AG04450 (cell line): ENCODE results near the gene SLC1A7. TPM values are rescaled to one million over a fixed set of nuclear protein-coding genes. Genes with fewer than 3 reads are reported as not detected.

Experiments
- CTCF ChIA-PET: fragments of 300-600, 350-600 bp; formaldehyde crosslinking; extraction: SDS; loops from one replicate; lab custom pipeline; 2022; ENCODE audit warnings: antibody characterized with exemption, inconsistent platforms; lab: Charles Lee
- POLR2A ChIA-PET: fragments of 350-600 bp; formaldehyde crosslinking; extraction: SDS; loops from one replicate; lab custom pipeline; 2021; ENCODE audit warnings: antibody characterized with exemption, inconsistent platforms; lab: Yijun Ruan, JAX
- DNase-seq: peaks from one replicate; pipeline ENCODE4 v3.0.0-alpha.2; 2011; ENCODE audit warnings: low read depth, low spot score
- H3K27ac ChIP-seq: one replicate; pipeline ENCODE4 v1.5.1; 2012; ENCODE audit warnings: low read depth, low read length, control low read depth
- H3K27me3 ChIP-seq: one replicate; pipeline ENCODE4 v1.6.0; 2012; ENCODE audit warnings: low read length; ENCODE audit not compliant: control insufficient read depth, insufficient read depth
- H3K4me3 ChIP-seq: 2 replicates; pipeline ENCODE4 v1.5.1; 2011; ENCODE audit warnings: mild to moderate bottlenecking, low read depth, low read length, control low read depth
- H3K9me3 ChIP-seq: 2 replicates; pipeline ENCODE4 v1.5.1; 2012; ENCODE audit warnings: low read length; ENCODE audit not compliant: control insufficient read depth, insufficient read depth
- CTCF ChIP-seq: IDR thresholded peaks from 2 replicates; pipeline ENCODE4 v1.5.1; 2011; ENCODE audit warnings: low read depth, low read length, control low read depth, inconsistent platforms
- polyA plus RNA-seq: library from polyadenylated mRNA; depleted of rRNA; stranded (reverse); fragments of >200 nt; gene quantifications from 2 replicates; pipeline ENCODE4 v1.2.3, GENCODE V29; 2011

The SLC1A7 gene
- polyA plus RNA-seq, 1 experiment: 0.11 TPM

- Histone ChIP-seq H3K4me3 (no peak overlapping the region), H3K27me3 (no peaks in the 10 kb centered on the region), H3K27ac (no peak overlapping the region), H3K9me3 (no peaks in the 10 kb centered on the region)
- POLR2A ChIA-PET: no interaction called here
- CTCF ChIA-PET: no interaction called here
- DNase-seq: no peak
- TF ChIP-seq CTCF: no peak
These were observed 20.2 kb upstream of the SLC1A7 start for GRCh38 chr1:53162621-53163020.

- Histone ChIP-seq H3K4me3 (no peak overlapping the region), H3K27ac (no peak overlapping the region), H3K9me3 (no peaks in the 10 kb centered on the region), H3K27me3 (no peaks in the 10 kb centered on the region)
- POLR2A ChIA-PET: no interaction called here
- DNase-seq: no peak
- CTCF ChIA-PET: no interaction called here
- TF ChIP-seq CTCF: no peak
These were observed 18.5 kb upstream of the SLC1A7 start for GRCh38 chr1:53160924-53161378.

- H3K9me3 ChIP-seq: no peaks in the 10 kb centered on the region
- H3K27me3 ChIP-seq: no peaks in the 10 kb centered on the region
- no peak for TF ChIP-seq CTCF
- DNase-seq: no peak
- ChIA-PET CTCF (no interaction called here), POLR2A (no interaction called here)
- no peak overlapping the region for H3K4me3 ChIP-seq
- no peak overlapping the region for H3K27ac ChIP-seq
These were observed 16.5 kb upstream of the SLC1A7 start for GRCh38 chr1:53158900-53159299.

- Histone ChIP-seq H3K9me3 (no peaks in the 10 kb centered on the region), H3K27me3 (no peaks in the 10 kb centered on the region), H3K27ac (no peak overlapping the region), H3K4me3 (no peak overlapping the region)
- POLR2A ChIA-PET: no interaction called here
- CTCF ChIA-PET: no interaction called here
- DNase-seq: no peak
- no peak for TF ChIP-seq CTCF
These were observed 14.3 kb upstream of the SLC1A7 start for GRCh38 chr1:53156783-53157182.

GRCh38 chr1:53155945-53156344 lies 13.5 kb upstream of the SLC1A7 start:
- DNase-seq: no peak
- no peak for TF ChIP-seq CTCF
- Histone ChIP-seq H3K27me3 (no peaks in the 10 kb centered on the region), H3K27ac (no peak overlapping the region), H3K9me3 (no peaks in the 10 kb centered on the region), H3K4me3 (no peak overlapping the region)
- ChIA-PET POLR2A (no interaction called here), CTCF (interaction anchor here (1.3 kb wide), 1 partner anchor 31 kb away, joined by 3 read pairs; no protein-coding TSS in a partner anchor)
